NCI-H460 (cell line): Measurements from ENCODE around the gene PDE9A. TPM values are rescaled to one million over a fixed set of nuclear protein-coding genes. Genes with fewer than 3 reads are reported as not detected.
A peak's percentile ranks its signal among the peaks of the same experiment; 100 is the strongest.
"Not testable (repeated sequence)": the region's sequence is repeated elsewhere in the genome, so short reads cannot be mapped to it uniquely, and the experiment has no call there.

Source experiments
- DNase-seq: peaks from one replicate; pipeline ENCODE4 v3.0.0-alpha.2; 2016; ENCODE audit warnings: low read depth; ENCODE audit errors: extremely low read depth
- polyA plus RNA-seq: library from polyadenylated mRNA; depleted of rRNA; stranded (reverse); fragments of >200 nt; gene quantifications from 2 replicates; pipeline ENCODE4 v1.2.3, GENCODE V29; 2014; cell fraction: nucleus; rRNA removed
- total RNA-seq: library from RNA; depleted of rRNA; stranded (reverse); fragments of >200 nt; shearing (Covaris generic); gene quantifications from 2 replicates; pipeline ENCODE4 v1.2.3, GENCODE V29; 2014; rRNA removed

PDE9A gene
- 5.2 and 5.3 TPM in 2 replicates for total RNA-seq
- polyA plus RNA-seq: 2.8 and 3.6 TPM in 2 replicates

- DNase-seq: peak; percentile 11
Measured at GRCh38 chr21:42653231-42654061, at the start of gene PDE9A. PDE9A (plus strand) TSS chr21:42653621; CDS start chr21:42653815, 194 bp downstream.

GRCh38 chr21:42607102-42607501 lies 46.3 kb upstream of the PDE9A start:
- no peak for DNase-seq

- no peak for DNase-seq
Measured at GRCh38 chr21:42607525-42608102, 45.8 kb upstream of the PDE9A start.

GRCh38 chr21:42608446-42608845 lies 45.0 kb upstream of the PDE9A start:
- DNase-seq: no peak

- no peak for DNase-seq
Measured at GRCh38 chr21:42609811-42610210, 43.6 kb upstream of the PDE9A start.

GRCh38 chr21:42611852-42612251 lies 41.6 kb upstream of the PDE9A start:
- DNase-seq: no peak

- DNase-seq: no peak
Measured at GRCh38 chr21:42612390-42612789, 41.0 kb upstream of the PDE9A start.

- DNase-seq: no peak
Measured at GRCh38 chr21:42613756-42614155, 39.7 kb upstream of the PDE9A start.

GRCh38 chr21:42614396-42614795 lies 39.0 kb upstream of the PDE9A start:
- DNase-seq: no peak

GRCh38 chr21:42614811-42615351 lies 38.5 kb upstream of the PDE9A start:
- DNase-seq: peak; percentile 8

- DNase-seq: not testable (repeated sequence)
Measured at GRCh38 chr21:42615377-42615776, 38.0 kb upstream of the PDE9A start.

- no peak for DNase-seq
Measured at GRCh38 chr21:42615924-42616323, 37.5 kb upstream of the PDE9A start.

GRCh38 chr21:42616446-42616845 lies 37.0 kb upstream of the PDE9A start:
- DNase-seq: no peak

- DNase-seq: no peak
Measured at GRCh38 chr21:42616941-42617340, 36.5 kb upstream of the PDE9A start.

GRCh38 chr21:42617486-42617885 lies 35.9 kb upstream of the PDE9A start:
- no peak for DNase-seq

- DNase-seq: no peak
Measured at GRCh38 chr21:42618707-42619102, 34.7 kb upstream of the PDE9A start.

GRCh38 chr21:42619166-42619565 lies 34.3 kb upstream of the PDE9A start:
- no peak for DNase-seq

GRCh38 chr21:42619841-42620240 lies 33.6 kb upstream of the PDE9A start:
- DNase-seq: no peak

- DNase-seq: no peak
Measured at GRCh38 chr21:42621166-42621818, 32.1 kb upstream of the PDE9A start.

GRCh38 chr21:42621819-42622177 lies 31.6 kb upstream of the PDE9A start:
- DNase-seq: no peak

GRCh38 chr21:42622284-42622683 lies 31.1 kb upstream of the PDE9A start:
- no peak for DNase-seq
